Peyer's patch (tissue), 4 donors: ENCODE measurements around the gene RPS16.

Source experiments
- POLR2A ChIP-seq, 2 donors: fragments of 450-650 bp; IDR thresholded peaks; one replicate each; pipeline ENCODE4 v1.5.1; 2017; ENCODE audit warnings: antibody characterized with exemption in 2 of 2, mild to moderate bottlenecking in 2 of 2, moderate library complexity in 2 of 2
- TF ChIP-seq, protein P1 (sequence below), 6 experiments: fragments of 450-650 bp in 4 of 6; fragments of 200-600 bp in 2 of 6; sonication (generic) in 1 of 6; IDR thresholded peaks; one replicate each; pipeline ENCODE4 v1.5.1; 2017 to 2019; ENCODE audit warnings: antibody characterized with exemption in 6 of 6, mild to moderate bottlenecking in 3 of 6, moderate library complexity in 1 of 6

DNA sequence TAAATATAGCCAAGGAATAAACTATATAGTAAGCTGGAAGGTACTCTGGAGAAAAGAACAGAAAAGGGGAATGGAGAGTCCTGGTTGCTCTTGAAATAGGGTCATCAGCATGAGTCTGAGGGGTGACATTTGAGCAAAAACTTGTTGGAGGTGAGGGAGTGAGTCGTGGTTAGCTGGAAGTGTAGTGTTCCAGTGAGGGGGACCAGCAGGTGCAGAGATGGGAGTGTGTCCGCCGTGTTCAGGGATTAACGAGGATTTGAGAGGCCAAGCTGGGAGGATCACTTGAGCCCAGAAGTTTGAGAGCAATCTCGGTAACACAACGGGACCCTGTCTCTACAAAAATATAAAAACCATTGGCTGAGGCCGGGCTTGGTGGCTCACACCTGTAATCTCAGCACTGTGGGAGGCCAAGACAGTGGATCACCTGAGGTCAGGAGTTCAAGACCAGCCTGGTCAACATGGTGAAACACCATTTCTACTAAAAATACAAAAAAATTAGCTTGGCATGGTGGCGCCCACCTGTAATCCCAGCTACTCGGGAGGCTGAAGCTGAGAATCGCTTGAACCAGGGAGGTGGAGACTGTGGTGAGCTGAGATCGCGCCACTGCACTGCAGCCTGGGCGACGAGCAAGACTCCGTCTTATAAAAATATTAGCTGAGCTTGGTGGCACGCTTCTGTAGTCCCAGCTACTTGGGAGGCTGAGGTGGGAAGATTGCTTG lies 10.8 kb upstream of the RPS16 start:
- TF ChIP-seq POLR2A (IDR thresholded peaks at IDR 0.05) = no peak
- TF ChIP-seq, protein P1, sequence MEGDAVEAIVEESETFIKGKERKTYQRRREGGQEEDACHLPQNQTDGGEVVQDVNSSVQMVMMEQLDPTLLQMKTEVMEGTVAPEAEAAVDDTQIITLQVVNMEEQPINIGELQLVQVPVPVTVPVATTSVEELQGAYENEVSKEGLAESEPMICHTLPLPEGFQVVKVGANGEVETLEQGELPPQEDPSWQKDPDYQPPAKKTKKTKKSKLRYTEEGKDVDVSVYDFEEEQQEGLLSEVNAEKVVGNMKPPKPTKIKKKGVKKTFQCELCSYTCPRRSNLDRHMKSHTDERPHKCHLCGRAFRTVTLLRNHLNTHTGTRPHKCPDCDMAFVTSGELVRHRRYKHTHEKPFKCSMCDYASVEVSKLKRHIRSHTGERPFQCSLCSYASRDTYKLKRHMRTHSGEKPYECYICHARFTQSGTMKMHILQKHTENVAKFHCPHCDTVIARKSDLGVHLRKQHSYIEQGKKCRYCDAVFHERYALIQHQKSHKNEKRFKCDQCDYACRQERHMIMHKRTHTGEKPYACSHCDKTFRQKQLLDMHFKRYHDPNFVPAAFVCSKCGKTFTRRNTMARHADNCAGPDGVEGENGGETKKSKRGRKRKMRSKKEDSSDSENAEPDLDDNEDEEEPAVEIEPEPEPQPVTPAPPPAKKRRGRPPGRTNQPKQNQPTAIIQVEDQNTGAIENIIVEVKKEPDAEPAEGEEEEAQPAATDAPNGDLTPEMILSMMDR (IDR thresholded peaks at IDR 0.05) = no peak
